A673 (cell line): Measurements from ENCODE around the gene WDR26.

ENCODE experiments used
- CTCF ChIP-seq: fragments of 300-800, 200-600 bp; sonication (generic); conservative IDR thresholded peaks from 2 replicates; pipeline ENCODE4 v1.5.1; 2017; ENCODE audit warnings: low read depth, mild to moderate bottlenecking, antibody characterized with exemption, low read length, moderate library complexity, mixed read lengths
- EZH2 ChIP-seq: fragments of 200-600 bp; sonication (generic); IDR thresholded peaks from 2 replicates; pipeline ENCODE4 v1.6.1; 2017; ENCODE audit warnings: borderline replicate concordance, low read depth, mild to moderate bottlenecking, mixed read lengths, antibody characterized with exemption, low read length; ENCODE audit not compliant: poor library complexity, severe bottlenecking

- TF ChIP-seq CTCF: no peak
- TF ChIP-seq EZH2: no peak
These were observed 13.4 kb upstream of the WDR26 start for GRCh38 chr1:224447971-224448370.
